Measurements from ENCODE around the gene SLC25A11.

GRCh38 chr17:4919511-4920047 lies 20.3 kb downstream of the SLC25A11 start:
- peak; percentile 78 for TF ChIP-seq GATA2 (IDR thresholded peaks at IDR 0.05; ENCODE audit: low read depth, low read length)
- TF ChIP-seq GATA3 (IDR thresholded peaks at IDR 0.05; ENCODE audit: low read depth, low read length), result no peak
